CD8-positive, alpha-beta memory T cell (primary cell): Measurements from ENCODE around the gene SORCS2. TPM values are rescaled to one million over a fixed set of nuclear protein-coding genes. Genes with fewer than 3 reads are reported as not detected.

Source experiments
- CTCF ChIA-PET: fragments of 350-600 bp; sonication (Branson Sonifier 250); formaldehyde crosslinking; loops from one replicate; lab custom pipeline; 2021; ENCODE audit warnings: antibody characterized with exemption; lab: Charles Lee
- POLR2A ChIA-PET: fragments of 350-600 bp; sonication (Branson Sonifier 250); formaldehyde crosslinking; loops from one replicate; lab custom pipeline; 2021; ENCODE audit warnings: antibody characterized with exemption; lab: Charles Lee
- DNase-seq, 5 donors: peaks; one replicate each; pipeline versions ENCODE4 v3.0.0 to v3.0.0-alpha.2; 2020 to 2022; ENCODE audit warnings: mixed read lengths in 1 of 5
- H3K27ac ChIP-seq: one replicate; pipeline ENCODE4 v1.7.0; 2013; ENCODE audit warnings: low read depth, mild to moderate bottlenecking, low read length, moderate library complexity
- H3K27me3 ChIP-seq: 2 replicates; pipeline ENCODE4 v1.7.0; 2013; ENCODE audit warnings: low read length, mild to moderate bottlenecking; ENCODE audit not compliant: insufficient read depth, poor library complexity, severe bottlenecking
- H3K36me3 ChIP-seq: 2 replicates; pipeline ENCODE4 v1.7.0; 2013; ENCODE audit warnings: mild to moderate bottlenecking, low read length, moderate library complexity; ENCODE audit not compliant: insufficient read depth
- H3K4me1 ChIP-seq: 2 replicates; pipeline ENCODE4 v1.7.0; 2013; ENCODE audit warnings: mild to moderate bottlenecking, low read length, moderate library complexity; ENCODE audit not compliant: insufficient read depth
- H3K4me3 ChIP-seq: 2 replicates; pipeline ENCODE4 v1.7.0; 2013; ENCODE audit warnings: mild to moderate bottlenecking, low read length
- H3K9me3 ChIP-seq: 2 replicates; pipeline ENCODE4 v1.7.0; 2013; ENCODE audit warnings: mild to moderate bottlenecking, low read length
- H3K27ac Mint-ChIP-seq, 8 donors: one replicate each; pipeline ENCODE4 v1.8.0; 2020 to 2021; ENCODE audit warnings: mixed read lengths in 8 of 8, mild to moderate bottlenecking in 6 of 8, inconsistent platforms in 3 of 8, moderate library complexity in 3 of 8
- H3K27me3 Mint-ChIP-seq, 2 donors: one replicate each; pipeline ENCODE4 v1.8.0; 2020 to 2021; ENCODE audit warnings: mixed read lengths in 2 of 2, mild to moderate bottlenecking in 1 of 2, moderate library complexity in 1 of 2
- H3K36me3 Mint-ChIP-seq, 3 donors: one replicate each; pipeline ENCODE4 v1.8.0; 2020 to 2021; ENCODE audit warnings: mixed read lengths in 3 of 3, inconsistent platforms in 1 of 3, mild to moderate bottlenecking in 1 of 3
- H3K4me1 Mint-ChIP-seq, 3 donors: one replicate each; pipeline ENCODE4 v1.8.0; 2020 to 2021; ENCODE audit warnings: mixed read lengths in 3 of 3, inconsistent platforms in 1 of 3, mild to moderate bottlenecking in 1 of 3
- H3K4me3 Mint-ChIP-seq, 7 donors: one replicate each; pipeline ENCODE4 v1.8.0; 2020 to 2021; ENCODE audit warnings: mixed read lengths in 7 of 7, mild to moderate bottlenecking in 6 of 7, moderate library complexity in 4 of 7, inconsistent platforms in 2 of 7
- H3K9me3 Mint-ChIP-seq, 5 donors: one replicate each; pipeline ENCODE4 v1.8.0; 2020 to 2022; ENCODE audit warnings: mixed read lengths in 5 of 5, mild to moderate bottlenecking in 3 of 5, moderate library complexity in 2 of 5, inconsistent platforms in 1 of 5
- polyA plus RNA-seq: library from polyadenylated mRNA; unstranded; fragments of 300-500 nt; fragmentation: Illumina TruSeq; gene quantifications from one replicate; pipeline ENCODE4 v1.2.3, GENCODE V29; 2021
- total RNA-seq, 2 experiments: library from RNA; stranded (reverse); gene quantifications; one replicate each; pipeline ENCODE4 v1.2.3, GENCODE V29; 2021

SORCS2 gene
- total and polyA plus RNA-seq, 3 experiments from 2014 or later = not detected

- Histone ChIP-seq H3K36me3 (no peaks in the 10 kb centered on the region), H3K27ac (no peak overlapping the region), H3K4me1 (no peaks in the 10 kb centered on the region), H3K4me3 (no peak overlapping the region), H3K9me3 (no peaks in the 10 kb centered on the region), H3K27me3 (peaks cover 19% of the 10 kb centered on the region)
- Mint-ChIP-seq H3K4me1 (peaks cover 0 to 11% (median 1%) of the 10 kb centered on the region in 3 donors), H3K4me3 (no peak overlapping the region), H3K27ac (no peak overlapping the region), H3K36me3 (no peaks in the 10 kb centered on the region), H3K9me3 (no peaks in the 10 kb centered on the region), H3K27me3 (peaks cover 29 to 51% of the 10 kb centered on the region in 2 donors)
- ChIA-PET CTCF (no interaction called here), POLR2A (no interaction called here)
- DNase-seq = no peak
These were observed 1.4 kb upstream of the SORCS2 start for GRCh38 chr4:7190691-7191545.

- Mint-ChIP-seq H3K4me1 (peaks cover 0 to 11% (median 1%) of the 10 kb centered on the region in 3 donors), H3K9me3 (no peaks in the 10 kb centered on the region), H3K4me3 (peak overlapping the region in 4 of 7 donors; percentile 32 to 78 (median 52)), H3K27me3 (peaks cover 30 to 55% of the 10 kb centered on the region in 2 donors), H3K27ac (no peak overlapping the region), H3K36me3 (no peaks in the 10 kb centered on the region)
- H3K27ac ChIP-seq = no peak overlapping the region
- no peaks in the 10 kb centered on the region for H3K36me3 ChIP-seq
- ChIA-PET CTCF (no interaction called here), POLR2A (no interaction called here)
- DNase-seq = no peak
- no peaks in the 10 kb centered on the region for H3K9me3 ChIP-seq
- no peaks in the 10 kb centered on the region for H3K4me1 ChIP-seq
- no peak overlapping the region for H3K4me3 ChIP-seq
- H3K27me3 ChIP-seq = peaks cover 19% of the 10 kb centered on the region
These were observed 639 bp upstream of the SORCS2 start for GRCh38 chr4:7191546-7192251.

- Histone ChIP-seq H3K27me3 (peaks cover 19% of the 10 kb centered on the region), H3K36me3 (no peaks in the 10 kb centered on the region), H3K4me1 (no peaks in the 10 kb centered on the region), H3K9me3 (no peaks in the 10 kb centered on the region), H3K27ac (no peak overlapping the region), H3K4me3 (no peak overlapping the region)
- no peaks in the 10 kb centered on the region for H3K9me3 Mint-ChIP-seq
- peaks cover 0 to 11% (median 1%) of the 10 kb centered on the region in 3 donors for H3K4me1 Mint-ChIP-seq
- no peaks in the 10 kb centered on the region for H3K36me3 Mint-ChIP-seq
- ChIA-PET CTCF (no interaction called here), POLR2A (no interaction called here)
- H3K27ac Mint-ChIP-seq = no peak overlapping the region
- no peak for DNase-seq
- peak overlapping the region in 3 of 7 donors; percentile 27 to 38 (median 34) for H3K4me3 Mint-ChIP-seq
- peaks cover 37 to 55% of the 10 kb centered on the region in 2 donors for H3K27me3 Mint-ChIP-seq
These were observed 956 bp downstream of the SORCS2 start for GRCh38 chr4:7193030-7193958.

GRCh38 chr4:7194251-7195140 lies 2.2 kb downstream of the SORCS2 start:
- no peaks in the 10 kb centered on the region for H3K9me3 Mint-ChIP-seq
- no peaks in the 10 kb centered on the region for H3K36me3 Mint-ChIP-seq
- H3K9me3 ChIP-seq = no peaks in the 10 kb centered on the region
- no peak for DNase-seq
- peaks cover 16% of the 10 kb centered on the region for H3K27me3 ChIP-seq
- CTCF ChIA-PET = no interaction called here
- no peak overlapping the region for H3K4me3 ChIP-seq
- H3K36me3 ChIP-seq = no peaks in the 10 kb centered on the region
- no peak overlapping the region for H3K4me3 Mint-ChIP-seq
- peaks cover 39 to 46% of the 10 kb centered on the region in 2 donors for H3K27me3 Mint-ChIP-seq
- H3K4me1 Mint-ChIP-seq = peaks cover 0 to 11% (median 1%) of the 10 kb centered on the region in 3 donors
- H3K27ac ChIP-seq = no peak overlapping the region
- H3K4me1 ChIP-seq = no peaks in the 10 kb centered on the region
- POLR2A ChIA-PET = no interaction called here
- H3K27ac Mint-ChIP-seq = no peak overlapping the region

- no peak overlapping the region for H3K27ac ChIP-seq
- no peaks in the 10 kb centered on the region for H3K4me1 ChIP-seq
- Mint-ChIP-seq H3K9me3 (no peaks in the 10 kb centered on the region), H3K27me3 (peaks cover 36 to 40% of the 10 kb centered on the region in 2 donors), H3K36me3 (no peaks in the 10 kb centered on the region), H3K27ac (peak overlapping the region in 1 of 8 donors; percentile 24), H3K4me3 (no peak overlapping the region), H3K4me1 (peaks cover 0 to 11% (median 1%) of the 10 kb centered on the region in 3 donors)
- no peak overlapping the region for H3K4me3 ChIP-seq
- POLR2A ChIA-PET = no interaction called here
- CTCF ChIA-PET = no interaction called here
- H3K9me3 ChIP-seq = no peaks in the 10 kb centered on the region
- no peak for DNase-seq
- H3K27me3 ChIP-seq = peaks cover 11% of the 10 kb centered on the region
- no peaks in the 10 kb centered on the region for H3K36me3 ChIP-seq
These were observed 2.8 kb downstream of the SORCS2 start for GRCh38 chr4:7195141-7195515.

- Histone ChIP-seq H3K36me3 (no peaks in the 10 kb centered on the region), H3K4me3 (no peak overlapping the region), H3K27me3 (peaks cover 11% of the 10 kb centered on the region), H3K4me1 (no peaks in the 10 kb centered on the region), H3K27ac (no peak overlapping the region), H3K9me3 (no peaks in the 10 kb centered on the region)
- CTCF ChIA-PET = no interaction called here
- Mint-ChIP-seq H3K4me1 (peaks cover 0 to 11% (median 1%) of the 10 kb centered on the region in 3 donors), H3K9me3 (no peaks in the 10 kb centered on the region), H3K27ac (peak overlapping the region in 1 of 8 donors; percentile 24), H3K4me3 (no peak overlapping the region), H3K27me3 (peaks cover 31 to 41% of the 10 kb centered on the region in 2 donors), H3K36me3 (no peaks in the 10 kb centered on the region)
- no peak for DNase-seq
- POLR2A ChIA-PET = no interaction called here
These were observed 3.4 kb downstream of the SORCS2 start for GRCh38 chr4:7195546-7196287.

GRCh38 chr4:7196288-7196651 lies 3.9 kb downstream of the SORCS2 start:
- H3K4me3 ChIP-seq = no peak overlapping the region
- H3K4me1 ChIP-seq = no peaks in the 10 kb centered on the region
- no peak overlapping the region for H3K27ac ChIP-seq
- POLR2A ChIA-PET = no interaction called here
- Mint-ChIP-seq H3K27ac (no peak overlapping the region), H3K36me3 (no peaks in the 10 kb centered on the region), H3K27me3 (peaks cover 33 to 45% of the 10 kb centered on the region in 2 donors), H3K4me1 (peaks cover 0 to 11% (median 1%) of the 10 kb centered on the region in 3 donors), H3K9me3 (no peaks in the 10 kb centered on the region), H3K4me3 (no peak overlapping the region)
- H3K9me3 ChIP-seq = no peaks in the 10 kb centered on the region
- CTCF ChIA-PET = no interaction called here
- H3K36me3 ChIP-seq = no peaks in the 10 kb centered on the region
- no peak for DNase-seq
- peaks cover 11% of the 10 kb centered on the region for H3K27me3 ChIP-seq
